HG03108 (cell line): ENCODE measurements around the gene RUFY1.
"Not testable (repeated sequence)": the region's sequence is repeated elsewhere in the genome, so short reads cannot be mapped to it uniquely, and the experiment has no call there.

ENCODE experiments used
- ATAC-seq: cut with Tn5 transposase; IDR thresholded peaks from one replicate; pipeline ENCODE4 v1.9.1; 2021; ENCODE audit warnings: moderate library complexity; ENCODE audit not compliant: unreplicated experiment

The RUFY1 gene

DNA sequence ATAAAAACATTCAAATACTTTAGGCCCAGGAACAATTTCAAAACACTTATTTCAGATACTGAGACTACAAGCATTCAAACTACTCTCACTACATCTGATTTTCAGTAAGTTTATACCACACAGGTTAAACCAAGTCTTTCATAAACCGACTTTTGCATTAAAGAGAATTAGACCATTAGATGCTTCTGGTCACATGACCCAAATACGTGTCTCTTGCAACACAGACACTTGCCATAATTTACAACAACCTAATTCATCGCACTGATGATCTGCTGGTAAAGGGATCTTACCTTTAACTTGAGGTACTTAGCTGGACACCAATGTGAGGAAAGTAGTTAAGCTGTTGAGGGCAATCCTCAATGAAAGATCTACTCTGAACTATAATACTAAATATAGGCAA, 69.9 kb downstream of the RUFY1 start:
- ATAC-seq: no peak

GRCh38 chr5:179620703-179621350, 70.5 kb downstream of the RUFY1 start:
- no peak for ATAC-seq

DNA sequence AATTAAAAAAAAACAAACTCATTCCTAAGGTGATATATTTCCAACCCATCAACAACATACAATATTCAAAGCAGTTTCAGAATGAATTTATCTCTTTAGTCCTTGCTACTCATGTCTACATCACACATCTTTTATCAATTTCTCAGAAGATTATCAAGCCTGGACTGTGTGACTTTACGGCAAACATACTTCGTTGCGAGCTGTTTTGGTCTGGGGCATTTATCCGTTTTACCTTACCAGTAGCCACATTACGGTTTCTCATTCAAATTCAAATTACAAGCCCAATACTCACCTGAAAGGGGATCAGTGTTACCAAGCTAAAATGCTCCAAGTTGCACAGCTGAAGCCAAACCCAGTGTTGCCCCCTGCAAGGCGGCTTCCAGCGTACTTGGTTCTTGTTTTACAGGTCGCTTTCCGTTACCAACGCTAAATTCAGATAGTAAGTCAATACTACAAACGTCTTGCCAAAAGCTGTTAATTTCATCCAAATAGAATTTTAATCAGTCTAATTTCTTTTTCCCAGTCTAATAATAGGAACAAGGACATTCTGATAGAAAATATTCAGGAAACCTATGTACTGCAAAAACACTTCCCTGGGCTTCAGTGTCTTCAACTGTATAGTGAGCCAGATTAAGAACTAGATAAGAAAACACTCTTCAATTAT, 71.3 kb downstream of the RUFY1 start:
- ATAC-seq: no peak

DNA sequence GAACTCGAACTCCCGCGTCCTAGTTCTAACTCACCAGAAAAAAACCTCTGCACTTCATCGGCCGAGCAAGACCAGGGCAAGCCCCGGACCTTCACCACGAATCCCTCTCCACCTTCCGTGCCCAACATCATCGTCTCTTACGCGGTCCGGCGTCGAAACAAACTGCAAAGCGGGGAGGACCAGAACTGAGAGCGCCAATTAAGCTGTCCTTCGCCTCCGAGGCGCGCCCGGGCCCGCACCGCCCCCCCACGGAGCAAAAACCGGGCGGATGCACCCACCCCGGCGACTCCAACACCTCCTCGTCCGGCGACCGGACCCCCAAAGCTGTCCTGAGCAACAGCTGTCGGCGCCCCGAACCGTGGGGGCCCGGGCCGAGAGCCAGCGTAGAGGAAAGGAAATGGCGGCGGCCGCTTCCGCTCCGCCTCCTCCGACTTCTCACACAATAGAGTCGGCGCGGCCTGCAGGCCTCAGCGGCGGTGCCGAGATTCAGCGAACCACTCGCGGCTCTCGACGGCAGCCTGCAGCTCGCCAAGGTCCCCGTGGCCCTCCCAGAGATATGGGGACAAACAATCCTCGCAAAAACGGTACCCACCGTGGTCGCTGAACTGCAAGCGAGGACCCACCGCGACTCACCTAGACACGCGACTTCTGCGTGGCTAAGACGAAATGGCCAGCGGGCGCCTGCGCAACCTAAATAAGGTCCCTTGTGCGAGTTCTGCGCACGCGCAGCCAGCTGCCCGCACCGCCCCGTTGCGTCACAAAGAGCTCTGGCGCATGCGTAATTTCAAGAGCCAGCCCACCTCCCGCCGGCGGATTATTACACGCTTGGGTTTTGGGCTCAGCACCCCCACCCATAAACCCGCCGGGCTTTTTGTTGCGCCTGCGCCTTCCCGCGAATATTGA, 72.9 kb downstream of the RUFY1 start, which contains the start of gene HNRNPH1:
Gene HNRNPH1 (minus strand): TSS at position 669 of the 903 bp plus-strand sequence. CDS start 538 bp downstream, at position 131.
- ATAC-seq: peak; percentile 72

DNA sequence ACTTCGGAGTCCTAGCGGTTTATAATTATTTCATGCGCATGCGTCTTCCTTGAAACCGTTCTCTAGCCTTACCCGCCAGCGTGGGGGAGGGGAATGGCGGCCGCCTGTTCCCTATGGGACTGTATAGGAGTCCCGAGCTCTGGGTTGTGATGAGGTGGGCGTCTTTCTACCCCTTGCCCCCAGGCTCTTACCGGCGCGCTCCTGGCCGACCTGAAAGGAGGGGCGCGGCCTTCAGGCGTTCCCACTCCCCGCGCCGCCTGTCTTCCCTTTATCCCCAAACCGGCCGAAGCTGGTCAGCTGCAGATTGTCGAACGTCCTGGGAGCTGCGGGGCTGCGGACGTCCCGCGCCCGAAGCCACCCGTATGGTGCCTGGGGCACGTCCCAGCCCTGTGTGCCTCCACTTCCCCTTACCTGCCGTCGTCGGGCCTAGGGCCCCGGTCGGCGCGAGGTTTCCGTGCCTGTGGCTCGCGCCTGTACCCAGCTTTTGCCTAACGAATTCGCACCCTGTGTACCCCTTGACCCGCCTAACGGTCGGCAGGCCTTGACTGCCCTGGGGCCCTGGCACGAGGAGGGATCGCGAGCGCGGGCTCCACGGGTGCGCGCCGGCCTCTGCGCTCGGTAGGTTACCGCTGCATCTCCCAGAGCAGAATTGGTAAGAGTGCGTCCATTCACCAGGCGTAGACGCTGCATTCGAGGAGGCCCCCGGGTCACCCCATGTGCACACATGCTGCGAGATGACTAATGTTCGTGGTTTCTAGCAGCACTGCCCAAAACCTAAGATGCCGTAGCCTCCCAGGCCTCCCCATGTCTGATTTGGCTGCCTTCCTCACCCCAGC, 73.8 kb downstream of the RUFY1 start:
- no peak for ATAC-seq

DNA sequence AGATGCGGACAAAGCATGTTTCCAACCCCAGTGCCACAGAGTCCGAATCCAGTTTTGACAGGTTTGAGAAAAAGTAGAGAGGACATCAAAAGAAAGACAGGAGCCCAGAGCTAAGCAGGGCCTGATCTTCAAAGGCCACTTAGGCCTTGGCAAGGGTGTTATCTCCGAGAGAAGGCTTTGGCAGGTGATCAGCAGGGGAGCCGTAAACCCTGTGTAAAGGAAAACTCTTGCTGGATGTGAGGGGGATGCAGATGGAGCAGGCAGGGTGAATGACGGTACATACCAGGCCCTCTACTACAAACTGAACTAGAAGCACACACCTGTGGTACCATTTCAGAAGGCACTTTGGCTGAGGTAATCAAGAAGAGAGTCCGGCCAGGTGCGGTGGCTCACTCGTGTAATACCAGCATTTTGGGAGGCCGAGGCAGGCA, 74.5 kb downstream of the RUFY1 start:
- no peak for ATAC-seq

GRCh38 chr5:179633501-179634369, 83.4 kb downstream of the RUFY1 start:
- peak; percentile 36 for ATAC-seq

- peak; percentile 82 for ATAC-seq
Observed at GRCh38 chr5:179634370-179635172, 84.2 kb downstream of the RUFY1 start.

- ATAC-seq: not testable (repeated sequence)
Observed at GRCh38 chr5:179639296-179639695, 88.9 kb downstream of the RUFY1 start.

DNA sequence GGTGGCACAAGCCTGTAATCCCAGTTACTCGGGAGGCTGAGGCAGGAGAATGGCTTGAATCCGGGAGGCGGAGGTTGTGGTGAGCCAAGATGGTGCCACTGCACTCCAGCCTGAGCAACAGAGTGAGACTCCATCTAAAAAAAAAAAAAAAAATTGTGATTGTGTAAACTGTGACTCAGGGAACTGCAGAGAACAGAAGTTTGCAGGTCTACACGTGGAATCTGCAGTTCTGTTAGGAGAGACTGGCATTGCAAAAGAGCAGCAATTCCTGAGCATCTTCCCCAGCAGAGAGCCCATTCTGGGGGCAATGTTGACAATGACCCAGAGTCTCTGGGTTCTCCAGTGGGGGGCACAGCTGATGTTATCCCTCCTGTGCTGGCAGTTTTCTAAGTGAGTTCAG, 91.4 kb downstream of the RUFY1 start:
- not testable (repeated sequence) for ATAC-seq

DNA sequence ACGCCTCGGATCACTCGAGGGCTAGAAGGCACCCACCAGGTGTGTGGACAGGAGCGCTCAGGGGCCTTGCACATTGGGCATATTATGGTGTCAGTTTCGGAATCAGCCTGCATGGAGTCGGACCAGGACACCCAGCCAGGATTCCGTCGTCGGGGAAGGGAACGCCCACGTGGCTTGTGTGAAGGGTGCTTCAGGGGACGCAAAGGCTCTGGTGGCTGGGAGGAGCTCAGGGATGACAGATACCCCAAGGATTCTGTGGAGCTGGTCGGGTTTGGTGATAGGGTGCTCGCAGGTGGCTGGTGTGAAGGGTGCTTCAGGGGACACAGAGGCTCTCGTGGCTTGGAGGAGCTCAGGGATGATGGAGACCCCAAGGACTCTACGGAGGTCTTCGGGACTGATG, 92.3 kb downstream of the RUFY1 start:
- not testable (repeated sequence) for ATAC-seq

GRCh38 chr5:179643141-179643920, 93.0 kb downstream of the RUFY1 start:
- ATAC-seq: not testable (repeated sequence)

GRCh38 chr5:179644766-179645165, 94.4 kb downstream of the RUFY1 start:
- not testable (repeated sequence) for ATAC-seq

- no peak for ATAC-seq
Observed at GRCh38 chr5:179648410-179648809, 98.1 kb downstream of the RUFY1 start.

DNA sequence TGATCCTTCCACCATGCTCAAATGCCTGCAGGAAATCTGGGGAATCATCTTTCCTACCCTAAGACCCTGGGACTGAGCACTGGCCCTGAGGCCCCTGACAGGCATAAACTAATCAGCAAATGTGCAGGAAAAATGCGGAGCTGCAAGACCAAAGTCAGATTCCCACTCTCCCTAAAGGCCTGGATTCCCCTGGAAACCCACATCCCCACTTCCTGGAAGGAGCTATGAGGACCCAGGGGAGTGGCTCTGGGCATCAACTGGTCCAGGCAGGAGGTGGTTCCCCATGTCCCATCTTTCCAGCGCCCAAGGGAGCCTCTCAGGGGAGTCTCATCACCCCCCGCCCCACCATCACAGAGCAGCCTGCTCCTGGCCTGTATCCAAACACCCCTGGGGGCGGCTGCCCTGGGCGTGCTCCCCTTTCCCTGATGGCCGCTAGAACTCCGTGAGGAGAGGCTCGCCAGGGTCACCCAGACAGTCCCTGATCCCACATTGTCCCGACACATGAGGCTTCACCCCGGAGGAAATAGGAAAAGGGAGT, 98.9 kb downstream of the RUFY1 start:
- not testable (repeated sequence) for ATAC-seq

- not testable (repeated sequence) for ATAC-seq
Observed at GRCh38 chr5:179650245-179650644, 99.9 kb downstream of the RUFY1 start.

GRCh38 chr5:179653135-179653534, 102.8 kb downstream of the RUFY1 start:
- ATAC-seq: not testable (repeated sequence)
